Activated CD8-positive, alpha-beta memory T cell treated with anti-CD3 and anti-CD28 coated beads for 24 hours (primary cell): ENCODE results near the gene PHC1.
"Not testable (repeated sequence)": the region's sequence is repeated elsewhere in the genome, so short reads cannot be mapped to it uniquely, and the experiment has no call there.

ENCODE experiments used
- DNase-seq: peaks from one replicate; pipeline ENCODE4 v3.0.0-alpha.2; 2020

PHC1 gene

DNA sequence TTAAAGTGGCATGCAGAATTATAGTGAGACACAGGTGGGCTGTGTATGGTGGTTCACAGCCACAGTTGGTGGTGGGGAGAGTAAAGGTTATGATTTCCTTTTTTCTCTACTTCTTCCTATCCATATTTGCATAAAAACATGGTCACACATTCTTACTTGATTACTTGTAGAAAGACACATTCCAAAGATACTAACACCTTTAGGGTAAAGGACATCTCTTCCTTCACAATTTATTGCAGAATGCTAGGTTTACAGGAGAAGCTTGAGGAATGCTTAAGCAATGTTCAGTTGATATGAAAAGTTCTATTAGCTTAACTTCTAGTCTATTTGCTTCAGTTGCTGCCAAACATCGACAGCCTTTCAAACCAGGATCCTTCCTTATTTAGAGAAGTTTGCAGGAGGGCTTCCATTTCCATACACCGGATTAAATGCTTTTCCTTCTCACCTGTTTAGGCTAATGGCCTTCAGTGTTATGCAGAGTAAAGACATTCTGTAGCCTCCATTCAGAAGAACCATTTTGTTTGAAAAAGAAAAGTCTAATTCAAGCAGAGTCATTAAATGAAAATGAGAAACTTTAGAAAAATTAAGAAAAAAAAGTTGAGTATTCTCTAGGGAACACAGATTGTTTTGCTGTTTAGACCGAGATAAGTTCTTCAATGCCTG is 2.6 kb upstream of the PHC1 start:
- DNase-seq = no peak

GRCh38 chr12:8912914-8913313 is 1.4 kb upstream of the PHC1 start:
- no peak for DNase-seq

- DNase-seq = no peak
Observed at GRCh38 chr12:8913702-8914032, 642 bp upstream of the PHC1 start.

DNA sequence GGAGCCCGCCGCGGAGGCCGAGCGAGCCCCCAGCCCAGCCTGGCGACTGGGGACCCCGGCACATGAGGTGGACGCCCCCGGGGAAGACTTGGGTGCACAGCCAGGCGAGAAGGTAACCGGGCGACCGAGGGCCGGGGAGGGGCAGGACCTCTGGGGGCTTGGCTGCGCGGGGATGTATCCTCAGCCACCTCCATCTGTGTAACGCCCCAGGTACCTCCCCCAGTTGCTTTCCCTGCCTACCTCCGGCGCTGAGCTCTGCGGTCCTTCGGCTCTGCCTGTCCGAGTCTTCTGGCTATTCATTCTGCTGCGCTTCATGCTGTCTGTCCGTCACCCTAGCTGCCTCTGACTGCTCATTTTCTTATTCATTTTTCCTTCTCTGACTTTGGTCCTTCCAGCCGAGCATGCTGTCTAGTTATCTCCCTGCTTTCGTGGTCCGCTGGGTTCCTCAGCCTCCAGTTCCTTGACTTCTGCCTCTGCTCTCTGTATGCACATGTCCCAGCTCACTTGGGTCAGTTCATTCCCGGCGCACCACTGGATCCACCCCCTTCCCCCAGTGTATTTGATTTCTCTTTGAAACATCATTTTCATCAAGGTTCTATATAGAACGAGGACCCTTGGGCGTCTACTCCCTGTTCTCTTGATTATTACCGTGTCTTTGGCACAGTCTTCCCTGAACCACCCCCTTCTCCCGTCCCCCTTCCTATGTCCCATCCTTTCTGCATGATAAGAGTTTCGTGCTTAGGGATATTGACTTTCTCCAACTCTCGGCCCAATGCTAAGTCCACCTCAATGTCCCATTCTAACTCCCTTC is 612 bp downstream of the PHC1 start:
- DNase-seq = peak; percentile 86

GRCh38 chr12:8916154-8916553 is 1.8 kb downstream of the PHC1 start:
- DNase-seq = no peak

- no peak for DNase-seq
Observed at GRCh38 chr12:8917031-8917430, 2.7 kb downstream of the PHC1 start.

DNA sequence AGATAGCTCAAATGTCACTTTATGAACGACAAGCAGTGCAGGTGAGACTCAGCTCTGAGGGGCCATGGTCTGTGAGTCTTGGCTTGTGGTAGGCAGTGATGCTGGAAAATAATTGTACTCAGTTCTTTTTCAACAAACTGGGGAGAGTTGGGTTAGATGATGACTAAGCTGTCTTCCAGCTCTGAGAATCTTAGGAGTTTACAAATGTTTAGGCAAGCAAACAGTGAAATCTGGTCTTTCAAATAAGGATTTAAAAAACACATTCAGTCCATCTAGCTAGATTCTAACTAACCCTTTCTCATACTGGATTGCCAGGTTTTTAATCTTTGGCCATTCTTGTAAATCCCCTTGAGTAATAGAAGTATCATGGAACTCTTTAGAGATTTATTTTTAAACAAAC is 3.4 kb downstream of the PHC1 start:
- no peak for DNase-seq

DNA sequence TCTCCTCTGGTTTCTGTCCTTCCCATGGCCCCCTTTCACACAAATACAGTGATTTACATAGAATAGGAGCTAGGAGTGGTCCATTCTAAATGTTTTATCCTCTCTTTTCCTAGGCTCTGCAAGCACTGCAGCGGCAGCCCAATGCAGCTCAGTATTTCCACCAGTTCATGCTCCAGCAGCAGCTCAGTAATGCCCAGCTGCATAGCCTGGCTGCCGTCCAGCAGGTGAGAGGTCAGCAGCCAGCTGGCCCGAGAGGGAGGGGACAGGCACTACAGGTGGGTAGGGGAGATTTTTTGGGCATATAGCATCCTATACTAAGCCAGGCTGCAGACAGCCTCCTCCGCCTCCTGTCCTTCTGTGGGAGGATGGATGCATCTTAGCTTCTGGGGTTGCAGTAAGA is 5.3 kb downstream of the PHC1 start:
- DNase-seq = not testable (repeated sequence)

DNA sequence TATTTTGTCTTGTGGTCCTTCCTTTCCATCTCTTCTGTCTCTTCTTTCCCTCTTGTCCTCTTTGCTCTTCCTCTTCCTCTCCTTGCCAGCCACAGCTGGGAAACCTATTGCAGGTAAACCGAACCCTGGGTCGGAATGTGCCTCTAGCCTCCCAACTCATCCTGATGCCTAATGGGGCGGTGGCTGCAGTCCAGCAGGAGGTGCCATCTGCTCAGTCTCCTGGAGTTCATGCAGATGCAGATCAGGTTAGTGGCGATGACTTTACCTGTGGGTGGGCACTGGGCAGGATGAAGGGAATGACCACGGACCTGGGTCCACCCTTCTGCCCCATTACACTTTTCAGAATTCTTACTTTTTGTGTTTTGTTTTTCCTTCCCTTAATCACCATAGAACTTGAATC is 8.2 kb downstream of the PHC1 start:
- no peak for DNase-seq

GRCh38 chr12:8930655-8931323 is 16.5 kb downstream of the PHC1 start:
- not testable (repeated sequence) for DNase-seq

GRCh38 chr12:8932464-8932863 is 18.2 kb downstream of the PHC1 start:
- not testable (repeated sequence) for DNase-seq

DNA sequence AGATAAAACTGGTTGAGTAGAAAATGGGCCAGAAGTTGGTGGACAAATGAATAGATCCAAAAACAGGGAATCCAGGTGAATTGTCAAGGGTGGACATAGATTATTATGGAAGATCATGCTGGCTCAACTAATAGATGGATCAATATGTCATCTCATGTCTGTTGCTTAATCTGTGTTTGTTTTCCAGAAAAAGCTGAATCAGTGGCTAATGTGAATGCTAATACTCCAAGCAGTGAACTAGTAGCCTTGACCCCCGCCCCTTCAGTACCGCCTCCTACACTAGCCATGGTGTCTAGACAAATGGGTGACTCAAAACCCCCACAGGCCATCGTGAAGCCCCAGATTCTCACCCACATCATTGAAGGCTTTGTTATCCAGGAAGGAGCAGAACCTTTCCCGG is 19.8 kb downstream of the PHC1 start:
- not testable (repeated sequence) for DNase-seq

DNA sequence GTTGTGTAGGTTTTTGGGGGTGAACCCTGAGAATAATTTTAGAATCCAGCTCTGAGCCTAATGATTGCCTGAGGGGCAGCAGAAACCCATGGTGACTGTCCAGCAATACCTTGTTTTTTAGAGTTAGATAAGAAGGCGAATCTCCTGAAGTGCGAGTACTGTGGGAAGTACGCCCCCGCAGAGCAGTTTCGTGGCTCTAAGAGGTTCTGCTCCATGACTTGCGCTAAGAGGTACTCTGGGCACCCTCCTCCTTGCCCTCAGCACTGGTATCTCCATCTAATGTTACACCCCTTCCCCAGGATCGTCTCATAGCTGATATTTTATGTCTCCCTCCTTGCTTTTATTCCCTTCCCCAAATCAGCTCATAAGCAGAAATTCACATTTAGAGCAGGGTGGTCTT is 22.4 kb downstream of the PHC1 start:
- no peak for DNase-seq

- DNase-seq = not testable (repeated sequence)
Observed at GRCh38 chr12:8937842-8938442, 23.6 kb downstream of the PHC1 start.

DNA sequence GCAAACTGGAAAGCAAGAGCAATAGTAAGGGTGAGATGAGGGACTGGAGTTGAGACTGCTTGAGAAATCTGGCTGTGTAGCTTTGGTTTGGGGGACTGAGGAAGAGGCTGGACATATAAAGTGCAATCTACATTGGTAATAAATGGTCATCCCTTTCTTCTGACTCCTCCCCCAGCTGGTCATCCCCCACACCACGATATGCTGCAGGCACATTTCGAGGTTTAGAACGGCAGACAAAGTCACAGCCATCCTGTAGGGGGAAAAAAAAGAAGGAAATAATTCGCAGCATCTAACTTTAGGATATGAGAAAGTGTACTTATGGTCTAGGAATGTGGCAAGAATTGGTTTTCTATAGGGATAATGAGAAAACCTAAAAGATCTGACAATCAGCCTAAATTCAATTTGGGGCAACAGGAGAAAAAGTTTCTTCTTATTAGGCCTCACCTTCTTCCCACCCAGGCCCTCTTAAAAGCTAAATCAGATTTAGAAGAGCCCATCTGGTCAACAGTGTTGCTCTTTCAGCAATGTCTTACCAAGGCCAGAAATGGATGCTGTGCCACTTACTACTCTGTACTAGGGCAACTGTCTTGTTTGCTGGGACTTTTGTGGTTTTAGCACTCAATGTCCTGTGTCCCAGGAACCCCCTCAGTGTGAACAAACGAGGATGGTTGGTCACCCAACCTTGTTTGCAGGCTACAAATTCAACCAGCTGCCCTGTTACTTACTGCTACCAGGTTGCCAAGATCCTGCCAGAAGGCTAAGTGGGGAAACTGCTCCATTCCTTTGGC is 27.6 kb downstream of the PHC1 start:
- no peak for DNase-seq

DNA sequence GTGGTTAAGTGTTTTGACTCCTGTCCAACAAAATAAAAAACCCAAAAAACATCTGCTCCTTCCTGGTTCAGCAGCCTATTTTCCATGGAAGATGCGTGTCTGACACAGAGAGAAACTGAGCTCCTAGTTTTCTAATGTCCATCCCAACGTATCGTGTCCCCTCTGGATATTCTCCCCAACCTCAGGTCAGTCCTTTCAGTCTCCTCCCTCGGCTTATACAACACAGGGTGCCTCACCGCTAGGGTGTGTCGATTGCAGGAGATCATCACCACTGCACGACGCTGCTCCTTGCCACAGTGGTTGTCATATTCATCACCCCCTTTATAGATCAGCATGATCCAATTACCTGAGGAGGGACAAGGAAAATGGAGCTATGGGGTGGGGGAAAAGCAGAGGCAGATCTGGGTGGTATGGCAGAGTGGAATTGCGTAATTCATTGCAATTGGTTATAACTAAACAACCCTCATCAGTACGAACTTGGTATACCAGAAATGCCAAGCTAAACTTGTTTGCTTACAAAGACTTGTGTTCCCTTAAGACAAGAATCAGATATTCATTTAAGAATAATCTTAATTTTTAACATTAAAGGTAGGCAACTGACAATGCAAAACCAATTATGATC is 29.4 kb downstream of the PHC1 start:
- DNase-seq = no peak

DNA sequence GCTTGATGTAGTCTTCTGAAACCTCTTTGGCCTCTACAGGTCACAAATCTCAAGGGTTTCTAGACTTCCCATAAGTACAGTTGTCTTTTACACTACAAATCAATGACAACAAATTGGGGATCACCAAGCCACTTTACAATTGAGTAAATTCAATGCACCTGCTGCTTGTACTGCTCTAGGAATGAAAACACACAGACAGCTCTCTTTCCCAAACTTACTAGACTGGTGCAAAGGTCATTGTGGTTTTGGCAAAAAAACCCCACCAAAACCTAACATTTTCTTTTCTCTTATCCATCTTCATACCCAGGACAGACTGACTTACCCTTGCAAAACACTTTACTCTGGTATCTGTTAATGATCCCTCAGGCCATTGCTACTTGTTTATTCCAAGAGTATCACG is 32.4 kb downstream of the PHC1 start:
- DNase-seq = no peak

GRCh38 chr12:8947737-8948136 is 33.4 kb downstream of the PHC1 start:
- no peak for DNase-seq

GRCh38 chr12:8948701-8949341 is 34.5 kb downstream of the PHC1 start:
- DNase-seq = no peak

GRCh38 chr12:8949342-8950220 is 35.3 kb downstream of the PHC1 start, which contains the start of gene M6PR:
M6PR (minus strand) TSS chr12:8949645; CDS start chr12:8946404, 3,241 bp downstream.
- peak; percentile 97 for DNase-seq

DNA sequence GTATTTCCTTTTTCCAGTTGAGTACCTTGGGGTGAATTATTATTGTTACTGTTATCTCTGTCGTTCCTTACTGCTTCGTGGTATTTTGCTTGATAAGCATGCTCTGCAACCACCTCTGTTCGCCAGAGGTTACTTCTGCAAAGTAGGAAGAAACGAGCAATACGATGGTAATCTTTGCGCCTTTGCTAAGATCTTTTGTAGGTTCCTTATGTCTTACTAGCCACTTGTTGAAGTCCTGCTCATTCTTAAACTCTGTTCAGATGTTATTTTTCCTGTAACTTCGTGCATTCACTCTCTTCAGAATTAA is 35.9 kb downstream of the PHC1 start:
- no peak for DNase-seq
